ENCODE data around the gene SMOC2. TPM values are rescaled to one million over a fixed set of nuclear protein-coding genes. Genes with fewer than 3 reads are reported as not detected.

The SMOC2 gene
- total RNA-seq, 1 experiment from 2014 or later = 0.42 TPM

DNA sequence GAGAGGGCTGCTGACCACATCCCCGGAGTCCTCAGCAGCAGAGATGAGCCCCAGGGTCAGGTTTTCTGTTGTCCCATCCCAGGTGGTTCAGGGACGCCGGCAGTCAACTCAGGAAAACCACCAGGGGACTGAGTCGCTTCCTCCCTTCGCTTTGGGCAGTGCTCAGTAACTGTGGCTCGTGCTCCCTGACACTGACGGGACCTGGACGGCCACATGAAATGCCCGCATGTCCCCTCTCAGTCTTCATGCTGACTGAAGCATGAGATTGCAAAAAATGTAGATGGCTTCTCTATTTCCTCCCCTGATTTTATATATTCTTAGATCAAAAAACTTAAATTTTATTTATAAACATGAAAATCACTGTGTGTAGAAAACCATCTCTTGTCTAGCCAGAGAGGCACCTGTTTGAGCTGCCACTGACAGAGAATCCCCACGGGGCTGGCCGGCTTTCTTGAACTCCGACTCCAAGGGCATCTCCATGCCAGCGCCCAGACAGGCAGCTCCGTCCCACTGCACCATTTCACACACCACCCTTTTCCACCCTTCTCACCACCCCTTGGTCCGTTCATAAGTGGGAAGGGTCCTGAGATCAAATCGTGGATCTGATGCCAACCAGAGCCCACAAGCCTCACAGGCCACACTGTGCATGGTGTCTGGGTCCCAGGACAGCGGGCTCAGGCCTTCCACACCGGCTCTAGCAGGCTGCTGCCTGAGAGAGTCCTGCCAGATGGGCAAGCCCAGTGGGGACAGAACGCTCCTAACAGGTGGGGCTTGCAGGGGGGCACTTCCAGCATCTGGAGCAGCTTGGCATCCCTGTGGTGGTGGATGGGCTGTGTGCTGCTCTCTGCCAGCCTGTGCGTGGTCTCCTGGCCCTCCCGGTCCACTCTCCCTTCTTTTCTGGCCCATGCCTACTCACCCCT is 98.2 kb downstream of the SMOC2 start:
- no peaks in the 10 kb centered on the region for H4K20me1 ChIP-seq (ENCODE audit: insufficient read depth)

More for the DNA sequence above, 98.2 kb downstream of the SMOC2 start:
- no TSS peak for BruUV-seq (replicated peaks)
- H3K79me2 ChIP-seq (ENCODE audit: insufficient read depth, low read length) = no peaks in the 10 kb centered on the region
- ATAC-seq (no peak), DNase-seq (ENCODE audit: low read depth, low spot score) (no peak)
- no peaks in the 10 kb centered on the region for H3K9me3 ChIP-seq (ENCODE audit: control insufficient read depth in 1 of 2, insufficient read depth in 1 of 2, low read depth in 1 of 2, low read length in 2 of 2)
- ChIA-PET RAD21 (ENCODE audit: low non-redundant PET in 1 of 2, low total read pairs in 2 of 2, uncharacterized antibody in 2 of 2, unreplicated experiment in 2 of 2) (no interaction called here), CTCF (no interaction called here), POLR2A (no interaction called here)
- no peaks in the 10 kb centered on the region for H3K4me1 ChIP-seq (ENCODE audit: control insufficient read depth in 1 of 2, insufficient read depth in 2 of 2, low read length in 2 of 2)
- H2AFZ ChIP-seq (ENCODE audit: low read depth, low read length, poor library complexity, severe bottlenecking) = no peak overlapping the region
- H3K4me3 ChIP-seq (replicated peaks in 1 of 2; ENCODE audit: low read depth in 1 of 2, low read length in 2 of 2) = no peak overlapping the region
- H3K27me3 ChIP-seq (ENCODE audit: insufficient read depth, low read length) = no peaks in the 10 kb centered on the region
- H3K4me2 ChIP-seq (ENCODE audit: low read length) = no peak overlapping the region
- no peaks in the 10 kb centered on the region for H3K36me3 ChIP-seq (ENCODE audit: control insufficient read depth in 1 of 2, insufficient read depth in 2 of 2, low read length in 2 of 2)
- H3K27ac ChIP-seq (ENCODE audit: low read depth, low read length) = no peak overlapping the region
- H3K9me2 ChIP-seq (ENCODE audit: insufficient read depth) = no peaks in the 10 kb centered on the region
- TF ChIP-seq FOSL1 (IDR thresholded peaks at IDR 0.05; ENCODE audit: low read depth) (no peak), YY1 (IDR thresholded peaks at IDR 0.05; ENCODE audit: extremely low read depth, insufficient replicate concordance, low read depth, low read length) (no peak), EZH2phosphoT487 (IDR thresholded peaks at IDR 0.05; ENCODE audit: borderline replicate concordance) (no peak), EZH2 (IDR thresholded peaks at IDR 0.05) (no peak)
- TF ChIP-seq, protein P1, sequence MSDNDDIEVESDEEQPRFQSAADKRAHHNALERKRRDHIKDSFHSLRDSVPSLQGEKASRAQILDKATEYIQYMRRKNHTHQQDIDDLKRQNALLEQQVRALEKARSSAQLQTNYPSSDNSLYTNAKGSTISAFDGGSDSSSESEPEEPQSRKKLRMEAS (IDR thresholded peaks at IDR 0.05) = no peak
- TF ChIP-seq, protein P2, sequence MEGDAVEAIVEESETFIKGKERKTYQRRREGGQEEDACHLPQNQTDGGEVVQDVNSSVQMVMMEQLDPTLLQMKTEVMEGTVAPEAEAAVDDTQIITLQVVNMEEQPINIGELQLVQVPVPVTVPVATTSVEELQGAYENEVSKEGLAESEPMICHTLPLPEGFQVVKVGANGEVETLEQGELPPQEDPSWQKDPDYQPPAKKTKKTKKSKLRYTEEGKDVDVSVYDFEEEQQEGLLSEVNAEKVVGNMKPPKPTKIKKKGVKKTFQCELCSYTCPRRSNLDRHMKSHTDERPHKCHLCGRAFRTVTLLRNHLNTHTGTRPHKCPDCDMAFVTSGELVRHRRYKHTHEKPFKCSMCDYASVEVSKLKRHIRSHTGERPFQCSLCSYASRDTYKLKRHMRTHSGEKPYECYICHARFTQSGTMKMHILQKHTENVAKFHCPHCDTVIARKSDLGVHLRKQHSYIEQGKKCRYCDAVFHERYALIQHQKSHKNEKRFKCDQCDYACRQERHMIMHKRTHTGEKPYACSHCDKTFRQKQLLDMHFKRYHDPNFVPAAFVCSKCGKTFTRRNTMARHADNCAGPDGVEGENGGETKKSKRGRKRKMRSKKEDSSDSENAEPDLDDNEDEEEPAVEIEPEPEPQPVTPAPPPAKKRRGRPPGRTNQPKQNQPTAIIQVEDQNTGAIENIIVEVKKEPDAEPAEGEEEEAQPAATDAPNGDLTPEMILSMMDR (IDR thresholded peaks at IDR 0.05 in 2 of 3, conservative IDR thresholded peaks at IDR 0.05 in 1 of 3; ENCODE audit: borderline replicate concordance in 1 of 3, insufficient read depth in 1 of 3, low read depth in 2 of 3, low read length in 2 of 3) = no peak
- intact Hi-C loops (cut with micrococcal nuclease) = no loop called here
- no peak overlapping the region for H3K9ac ChIP-seq (ENCODE audit: low read length)
